ENCODE measurements around the gene STUM.

- TF ChIP-seq CTCF (IDR thresholded peaks at IDR 0.05; ENCODE audit: low read length) (no peak), EZH2phosphoT487 (IDR thresholded peaks at IDR 0.05; ENCODE audit: low read length) (no peak)
Measured at GRCh38 chr1:226645279-226645976, 96.9 kb downstream of the STUM start.
